CMK (cell line): ENCODE measurements around the gene OSCP1.

Experiments
- DNase-seq: peaks from one replicate; pipeline ENCODE4 v3.0.0-alpha.2; 2010; ENCODE audit warnings: low read depth

Gene OSCP1

DNA sequence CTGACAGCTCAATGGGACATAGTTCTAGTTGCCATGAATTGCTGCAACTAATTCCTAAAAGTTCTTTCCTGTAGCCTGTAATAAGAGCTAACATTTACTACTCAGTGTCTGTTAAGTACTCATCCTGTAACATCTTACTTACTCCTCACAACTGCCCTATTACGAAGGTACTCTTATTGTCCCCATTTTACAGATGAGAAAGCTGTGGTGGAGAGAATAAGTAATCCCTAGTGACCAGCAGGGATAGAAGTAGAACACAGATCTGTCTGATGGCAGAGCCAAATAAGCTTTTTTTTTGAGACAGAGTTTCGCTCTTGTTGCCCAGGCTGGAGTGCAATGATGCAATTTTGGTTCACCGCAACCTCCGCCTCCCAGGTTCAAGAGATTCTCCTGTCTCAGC is 67.6 kb downstream of the OSCP1 start:
- DNase-seq: no peak

DNA sequence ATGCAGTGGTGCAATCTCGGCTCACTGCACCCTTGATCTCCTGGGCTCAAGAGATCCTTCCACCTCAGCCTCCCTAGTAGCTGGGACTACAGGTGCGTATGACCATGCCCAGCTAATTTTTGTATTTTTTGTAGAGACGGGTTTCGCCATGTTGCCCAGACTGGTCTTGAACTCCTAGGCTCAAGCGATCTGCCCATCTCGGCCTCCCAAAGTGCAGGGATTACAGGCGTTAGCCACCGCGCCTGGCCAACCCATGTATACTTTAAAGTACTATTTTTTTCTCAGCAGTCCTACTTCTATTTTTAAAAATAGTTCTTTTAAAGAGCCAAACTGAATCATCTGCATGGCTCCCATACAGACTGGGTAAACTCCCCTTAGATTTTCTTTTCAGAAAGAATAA is 68.0 kb downstream of the OSCP1 start:
- no peak for DNase-seq

DNA sequence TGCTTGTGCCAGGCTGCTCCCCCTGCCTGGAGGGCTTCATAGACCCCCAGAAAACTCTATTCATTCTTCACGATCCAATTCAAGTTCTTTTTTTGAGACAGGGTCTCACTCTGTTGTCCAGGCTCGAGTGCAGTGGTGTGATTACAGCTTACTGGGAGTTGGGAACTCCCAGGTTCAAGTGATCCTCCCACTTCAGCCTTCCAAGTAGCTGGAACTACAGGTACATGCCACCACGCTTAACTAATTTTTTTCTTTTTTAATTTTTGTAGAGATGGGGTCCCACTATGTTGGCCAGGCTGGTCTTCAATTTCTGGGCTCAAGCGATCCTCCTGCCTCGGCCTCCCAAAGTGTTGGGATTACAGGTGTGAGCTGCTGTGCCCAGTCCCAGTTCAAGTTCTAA is 68.8 kb downstream of the OSCP1 start:
- DNase-seq: no peak

DNA sequence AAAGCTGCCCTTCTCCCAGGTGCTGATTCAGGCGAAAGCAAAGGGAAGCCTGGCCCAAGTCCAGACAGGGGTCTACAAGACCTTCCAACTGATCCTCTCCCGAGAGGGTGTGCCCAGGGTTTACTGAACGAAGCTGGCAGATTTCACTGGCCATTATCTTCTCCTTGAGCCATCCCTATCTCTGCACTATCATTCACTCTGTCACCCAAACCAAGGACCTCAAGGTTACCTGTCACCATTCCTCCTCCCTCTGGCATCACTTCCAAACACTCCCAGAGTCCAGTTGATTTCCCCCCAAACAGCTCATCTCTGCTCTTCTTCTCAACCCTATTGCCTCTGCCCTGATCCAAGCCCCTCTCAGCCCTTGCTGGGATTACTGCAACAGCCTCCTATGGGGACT is 69.5 kb downstream of the OSCP1 start:
- DNase-seq: no peak

DNA sequence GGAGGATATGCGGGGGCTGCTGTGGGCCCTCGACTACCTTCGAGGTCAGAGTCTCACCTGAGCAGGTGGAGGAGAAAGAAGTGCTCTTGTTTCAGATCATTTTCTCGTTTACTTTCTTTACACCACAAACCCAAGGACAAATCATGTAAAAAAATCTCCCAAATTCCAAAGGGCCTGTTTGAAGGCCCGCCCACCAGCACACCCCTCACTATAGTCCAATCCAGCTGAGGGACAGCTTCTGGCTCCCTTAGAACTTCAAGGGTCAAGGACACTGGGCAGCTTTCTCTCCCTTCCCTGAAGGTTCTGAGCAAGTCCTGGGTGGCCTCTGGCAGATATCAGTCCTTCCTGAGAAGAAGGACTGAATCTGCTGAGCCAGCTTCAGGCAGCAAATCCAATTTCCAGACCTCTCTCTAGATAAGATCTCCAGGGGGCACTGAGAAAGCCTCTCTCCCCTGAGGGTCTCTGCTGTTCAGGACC is 70.1 kb downstream of the OSCP1 start:
- no peak for DNase-seq

DNA sequence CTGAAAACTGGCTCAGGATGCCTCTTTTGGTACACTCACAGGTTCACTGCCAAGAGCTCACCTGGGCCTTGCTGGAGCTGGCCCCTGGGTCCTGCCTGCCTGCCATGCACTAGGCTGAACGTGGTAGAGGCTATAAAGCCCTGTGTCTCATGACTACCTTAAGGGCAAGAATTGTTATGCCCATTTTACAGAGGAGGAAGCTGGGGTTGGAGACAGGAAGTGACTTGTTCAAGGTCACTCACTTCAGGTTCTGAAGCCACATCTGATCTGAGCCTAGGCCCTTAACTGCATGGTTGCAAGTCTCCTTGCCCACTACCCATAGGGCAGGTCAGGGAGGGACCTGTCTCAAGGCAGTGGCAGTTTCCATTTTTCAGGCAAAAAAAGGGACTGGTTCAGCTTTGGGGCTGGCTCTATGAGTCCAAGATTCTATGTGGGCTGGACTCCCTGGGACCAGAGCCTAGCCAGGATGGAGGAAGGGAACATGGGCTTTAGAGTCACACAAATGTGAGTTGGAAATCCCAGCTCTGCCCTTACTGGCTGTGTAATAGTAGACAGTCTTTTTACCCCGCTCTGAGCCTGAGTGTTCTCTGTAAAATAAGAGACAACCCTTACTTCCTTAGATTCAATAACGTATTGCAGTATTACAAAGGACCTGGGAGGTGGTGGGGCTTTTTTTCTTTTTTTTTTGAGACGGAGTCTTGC is 72.3 kb downstream of the OSCP1 start:
- DNase-seq: no peak

DNA sequence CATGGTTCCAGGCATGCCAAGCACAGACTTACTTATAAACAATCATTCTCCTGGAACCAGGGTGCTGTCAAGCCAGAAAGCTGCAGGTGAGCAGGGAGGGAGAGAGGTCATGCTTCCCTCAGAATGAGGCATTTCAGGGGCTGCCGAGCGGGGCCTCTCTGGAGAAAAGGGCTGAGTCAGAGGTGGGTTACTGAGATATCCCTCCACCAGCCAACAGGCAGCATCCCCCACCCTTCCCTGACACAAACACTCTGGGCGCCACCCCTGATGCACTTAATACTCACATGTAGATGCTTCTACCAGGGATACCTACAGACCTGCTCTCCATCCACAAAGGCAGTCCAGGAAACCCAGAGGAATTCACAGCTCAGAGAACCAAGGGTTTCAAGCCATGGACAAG is 77.6 kb downstream of the OSCP1 start:
- no peak for DNase-seq

DNA sequence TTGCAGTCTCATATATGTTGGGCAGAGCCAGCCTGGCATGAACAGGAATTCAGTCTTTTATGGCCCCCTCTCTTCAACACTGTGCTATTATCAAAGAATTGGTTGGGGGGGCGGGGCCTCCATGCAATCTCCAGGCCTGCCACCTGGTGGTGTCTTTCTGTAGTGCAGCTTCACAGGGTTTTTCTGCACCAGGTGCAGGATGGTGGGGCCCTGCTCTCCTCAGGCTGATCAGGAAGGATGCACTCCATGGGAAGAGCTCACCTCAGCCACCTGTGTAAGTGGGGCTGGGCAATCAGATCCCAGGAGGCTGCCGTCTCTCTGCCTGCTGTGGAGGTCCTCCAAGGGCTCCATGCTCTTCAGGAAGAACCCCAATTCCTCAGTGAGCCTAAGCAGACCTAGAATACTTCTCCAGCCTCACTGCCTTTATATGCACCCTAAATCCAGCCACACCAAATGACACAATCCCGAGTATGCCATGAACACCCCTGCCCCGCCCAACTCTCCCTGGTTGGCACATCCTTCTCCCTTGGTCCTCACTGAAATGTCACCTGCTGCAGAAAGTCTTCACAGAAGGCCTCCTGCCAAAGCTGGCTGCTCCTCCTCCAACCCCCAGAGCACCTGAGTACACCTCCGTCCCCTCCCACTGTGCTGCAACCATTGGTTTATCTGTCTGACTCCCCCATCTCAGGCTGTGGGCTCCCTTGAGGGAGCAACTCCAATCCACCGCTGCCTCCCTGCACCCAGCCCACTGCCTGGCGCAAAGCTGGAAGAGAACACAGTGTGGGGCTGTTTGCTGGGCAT is 81.0 kb downstream of the OSCP1 start:
- DNase-seq: no peak
